ENCODE data around the gene SNED1. TPM values are rescaled to one million over a fixed set of nuclear protein-coding genes. Genes with fewer than 3 reads are reported as not detected.

SNED1 gene
- total and polyA plus RNA-seq, 9 of the 15 experiments (the other 6 are each of a cell fraction or from before 2014, with no cell fraction given), result 0.03 to 0.07 (median 0.05) TPM; not detected in 5

DNA sequence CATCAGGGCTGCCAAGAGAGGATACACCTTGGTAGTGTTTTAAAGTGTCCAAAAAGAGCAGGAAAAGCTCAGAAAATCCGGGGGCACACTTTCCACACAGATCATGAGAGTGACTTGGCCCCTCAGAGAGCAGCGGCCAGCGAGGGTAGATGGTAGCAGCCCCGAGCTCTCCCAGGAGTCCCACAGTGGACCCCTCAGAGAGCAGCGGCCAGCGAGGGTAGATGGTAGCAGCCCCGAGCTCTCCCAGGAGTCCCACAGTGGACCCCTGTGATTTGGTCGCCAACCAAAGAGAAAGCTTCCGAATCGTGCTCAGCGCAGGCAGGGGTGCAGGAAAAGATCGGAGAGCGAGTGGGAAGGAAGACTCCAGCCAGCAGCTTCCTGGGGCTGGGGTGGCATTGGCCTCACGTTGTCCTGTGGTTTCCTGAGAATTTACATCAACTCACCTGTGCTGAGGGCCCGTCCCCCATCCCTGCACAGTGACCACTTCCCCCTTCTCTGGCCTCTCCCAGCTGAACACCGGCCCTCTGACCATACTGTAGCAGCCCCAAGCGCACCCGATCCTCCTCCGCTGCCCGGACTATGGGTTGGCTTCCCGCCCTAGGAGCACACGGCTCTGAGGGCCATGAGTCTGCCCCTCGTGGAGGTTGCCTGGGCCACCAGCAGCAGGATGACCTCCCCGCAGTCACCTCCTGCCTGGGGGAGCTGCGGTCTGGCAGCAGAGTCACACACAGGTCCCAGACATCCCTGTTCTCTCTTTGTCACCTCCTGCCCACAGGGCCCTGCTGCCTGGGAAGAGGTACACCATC is 69.9 kb downstream of the SNED1 start (continued):
- TF ChIP-seq ZMIZ1 (IDR thresholded peaks at IDR 0.05; ENCODE audit: low read depth in 2 of 2, low read length in 2 of 2) (no peak), ZNF583 (CRISPR knock-in tag; IDR thresholded peaks at IDR 0.05) (no peak), ZNF311 (CRISPR knock-in tag; IDR thresholded peaks at IDR 0.05) (no peak), ZBTB34 (CRISPR knock-in tag; IDR thresholded peaks at IDR 0.05) (no peak)
